ENCODE measurements around the gene HS6ST3.

Gene HS6ST3

DNA sequence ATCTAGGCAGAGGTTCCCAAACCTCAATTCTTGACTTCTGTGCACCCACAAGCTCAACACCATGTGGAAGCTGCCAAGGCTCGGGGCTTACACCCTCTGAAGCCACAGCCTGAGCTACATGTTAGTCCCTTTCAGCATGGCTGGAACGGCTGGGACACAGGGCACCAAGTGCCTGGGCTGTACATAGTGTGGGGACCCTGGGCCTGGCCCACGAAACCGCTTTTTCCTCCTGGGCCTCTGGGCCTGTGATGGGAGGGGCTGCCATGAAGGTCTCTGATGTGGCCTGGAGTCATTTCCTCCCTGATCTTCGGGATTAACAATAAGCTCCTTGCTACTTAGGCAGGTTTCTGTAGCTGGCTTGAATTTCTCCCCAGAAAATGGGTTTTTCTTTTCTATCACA is 108.1 kb downstream of the HS6ST3 start:
- DNase-seq (ENCODE audit: low read depth in 2 of 3, low spot score in 2 of 3): no peak

DNA sequence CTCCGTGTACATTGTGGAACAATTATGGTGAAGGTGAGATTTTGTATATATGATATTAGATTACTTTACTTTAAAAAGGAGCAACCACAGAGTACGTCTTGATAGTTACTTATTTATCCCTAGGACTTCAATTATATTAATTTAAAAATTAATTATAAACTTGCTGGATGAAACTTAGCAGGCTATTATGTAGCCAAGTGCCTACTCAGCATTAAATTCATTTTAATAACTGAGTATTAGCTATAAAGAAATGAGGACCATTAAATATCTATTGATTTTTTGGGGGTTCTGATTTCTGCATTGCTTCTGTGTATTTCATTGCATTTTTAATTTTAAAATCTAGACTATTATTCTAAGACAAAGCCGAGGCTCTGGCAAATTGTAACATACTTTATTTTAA is 109.4 kb downstream of the HS6ST3 start:
- DNase-seq (ENCODE audit: low read depth in 2 of 3, low spot score in 2 of 3): no peak

DNA sequence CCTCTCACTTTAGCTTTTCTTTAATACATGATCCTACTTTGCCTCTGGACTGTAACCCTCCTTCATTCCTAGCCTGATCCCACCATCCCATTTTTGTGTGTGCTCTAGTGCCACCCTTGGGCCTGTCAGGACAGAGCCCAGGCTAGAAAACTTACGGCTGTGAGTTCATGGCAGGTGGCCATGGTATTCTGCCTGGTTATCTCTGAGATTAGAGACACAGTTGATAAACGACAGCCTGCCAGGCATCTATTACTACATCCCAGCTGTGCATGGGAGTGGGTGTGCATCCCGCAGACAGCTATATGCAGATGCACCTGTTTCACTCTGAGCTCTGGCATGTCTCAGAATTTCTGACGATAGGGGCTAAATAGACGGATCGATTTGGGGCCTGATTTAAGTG is 110.9 kb downstream of the HS6ST3 start:
- no peak for DNase-seq (ENCODE audit: low read depth in 2 of 3, low spot score in 2 of 3)

DNA sequence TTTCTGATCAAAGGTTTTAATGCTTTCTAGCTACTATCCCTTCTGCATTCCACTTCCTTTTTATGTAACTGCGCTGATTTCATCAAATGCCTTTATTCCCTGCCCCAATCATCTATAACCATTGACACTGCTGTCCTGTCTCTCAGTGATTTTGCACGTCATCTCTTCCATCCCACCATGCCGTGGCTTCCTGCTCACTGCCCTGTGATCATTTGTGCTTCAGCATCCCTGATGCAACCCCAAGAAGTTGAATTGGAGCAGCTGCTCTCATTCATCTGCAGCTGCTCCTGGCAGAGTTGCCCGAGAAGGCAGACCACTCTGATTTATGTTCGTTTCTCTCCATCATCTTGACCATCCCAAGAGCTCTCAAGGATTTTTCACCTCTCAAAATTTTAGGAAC is 112.4 kb downstream of the HS6ST3 start:
- DNase-seq (ENCODE audit: low read depth in 2 of 3, low spot score in 2 of 3): no peak

DNA sequence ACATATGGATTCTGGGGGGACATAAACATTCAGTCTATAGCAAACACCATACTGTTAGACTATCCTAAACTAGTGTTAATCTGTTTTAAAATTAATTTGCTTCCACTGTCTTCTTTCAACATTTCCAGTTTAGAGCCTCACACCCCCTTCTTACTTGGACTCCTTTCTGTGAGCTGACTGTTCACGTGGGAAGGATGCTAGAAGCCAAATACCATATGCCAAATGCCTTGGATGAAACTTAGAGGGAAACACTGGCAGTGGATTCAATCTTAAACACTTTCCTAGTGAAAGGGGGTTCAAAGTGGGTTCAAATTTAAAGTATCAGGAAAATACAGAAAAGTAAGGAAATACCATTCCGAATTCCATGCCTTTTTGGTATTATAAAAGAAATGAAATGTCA is 113.6 kb downstream of the HS6ST3 start:
- no peak for DNase-seq (ENCODE audit: low read depth in 2 of 3, low spot score in 2 of 3)

DNA sequence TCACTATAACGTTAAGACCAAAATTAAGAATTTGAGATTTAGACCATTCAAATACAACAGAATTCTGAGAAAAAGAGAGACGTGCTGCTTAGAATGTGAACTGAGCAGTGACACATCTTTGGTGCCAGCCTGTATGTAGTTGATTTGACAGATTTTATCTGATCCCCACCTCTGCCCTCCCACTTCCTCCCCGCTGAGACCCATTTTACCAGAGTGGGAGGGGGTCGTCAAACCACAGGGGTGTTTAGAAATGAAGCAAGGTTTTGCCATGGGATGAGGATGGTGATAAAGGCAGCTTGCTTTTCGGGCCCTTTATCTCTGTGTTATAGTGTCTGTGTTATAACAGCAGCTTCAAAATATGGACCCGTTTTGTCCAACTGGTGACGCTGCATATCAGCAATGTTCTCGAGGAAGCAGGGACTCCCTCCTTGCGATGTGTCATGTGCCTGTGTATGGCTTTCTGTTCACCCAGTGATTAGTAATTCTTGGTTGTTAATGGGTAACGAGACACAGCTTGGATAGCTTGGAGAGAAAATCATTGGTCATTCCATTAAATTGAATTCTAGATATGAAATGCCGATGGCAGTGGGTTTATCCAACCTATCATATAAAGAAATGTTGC is 125.0 kb downstream of the HS6ST3 start:
- no peak for DNase-seq (ENCODE audit: low read depth in 2 of 3, low spot score in 2 of 3)

DNA sequence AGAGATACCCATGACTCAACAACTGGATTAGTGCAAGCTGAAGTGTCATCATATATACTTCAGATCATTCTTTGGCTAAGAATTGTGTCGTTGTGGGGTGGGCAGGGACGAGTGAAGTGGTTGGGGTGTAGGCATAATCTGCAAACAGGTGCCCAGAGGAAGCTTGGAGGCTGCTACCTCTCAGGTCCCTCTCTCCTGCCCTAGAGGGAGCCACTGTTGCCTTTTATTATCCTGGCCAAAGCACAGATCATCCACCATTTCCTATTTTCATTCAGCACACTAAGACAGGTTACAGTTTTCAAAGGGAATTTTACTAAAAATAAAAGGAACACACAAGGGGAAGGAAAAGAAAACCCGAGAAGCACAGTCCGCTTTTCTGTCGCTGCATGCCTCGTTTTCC is 126.6 kb downstream of the HS6ST3 start:
- no peak for DNase-seq (ENCODE audit: low read depth in 2 of 3, low spot score in 2 of 3)

DNA sequence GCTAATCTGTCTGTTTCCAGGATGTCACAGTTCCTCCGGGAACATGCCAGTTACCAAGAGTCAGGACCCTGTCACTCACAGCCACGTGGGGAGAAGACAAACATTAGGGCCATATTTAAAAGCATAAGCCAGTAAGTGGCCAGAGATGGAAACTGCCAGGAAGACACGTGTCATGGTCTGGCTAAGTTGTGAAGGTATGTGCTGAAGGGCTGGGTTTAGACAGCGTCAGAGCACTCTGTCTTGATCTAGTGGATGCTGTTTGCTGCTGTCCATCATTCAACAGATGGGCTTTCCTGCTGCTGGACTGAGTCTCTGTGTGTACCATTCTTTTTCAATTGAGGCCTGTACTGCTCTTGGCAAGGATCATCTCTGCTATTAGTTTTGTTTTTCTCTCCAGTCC is 128.6 kb downstream of the HS6ST3 start:
- no peak for DNase-seq (ENCODE audit: low read depth in 2 of 3, low spot score in 2 of 3)

DNA sequence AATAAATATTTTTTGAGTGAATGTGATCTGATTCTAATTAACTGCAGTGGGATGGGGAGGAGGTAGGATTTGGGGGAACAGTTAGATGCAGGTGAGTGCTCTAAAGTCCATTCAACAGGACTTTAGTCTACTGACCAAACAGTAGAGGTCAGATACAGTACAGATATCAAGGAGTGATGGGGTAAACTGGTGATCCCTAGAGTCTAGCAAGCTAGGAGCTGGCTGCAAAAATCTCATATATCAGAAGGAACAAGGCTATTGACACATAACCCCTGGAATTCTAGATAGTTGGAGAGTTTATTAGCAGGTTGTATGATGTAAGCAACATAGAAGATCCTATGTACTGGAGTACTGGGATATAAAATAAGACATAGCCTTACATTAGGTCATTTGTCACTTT is 131.6 kb downstream of the HS6ST3 start:
- no peak for DNase-seq (ENCODE audit: low read depth in 2 of 3, low spot score in 2 of 3)

DNA sequence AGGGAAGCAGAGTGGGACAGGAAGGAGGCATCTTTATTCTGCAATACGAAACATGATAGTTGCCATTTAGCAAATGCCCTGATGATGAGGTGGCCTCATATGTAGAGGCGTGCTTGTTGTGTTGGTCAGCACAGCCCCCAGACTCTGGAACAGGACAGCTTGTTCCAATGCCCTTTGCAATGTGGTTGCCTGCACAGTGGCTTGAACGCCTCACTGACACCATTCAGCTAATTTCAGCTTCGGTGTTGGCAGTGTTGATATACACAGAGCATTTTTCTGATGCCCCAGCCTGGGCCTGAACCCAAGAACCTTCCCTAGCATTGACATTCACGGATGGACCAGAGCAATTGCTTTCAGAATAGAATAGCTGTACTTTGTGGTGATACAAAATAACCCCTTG is 133.3 kb downstream of the HS6ST3 start:
- no peak for DNase-seq (ENCODE audit: low read depth in 2 of 3, low spot score in 2 of 3)

DNA sequence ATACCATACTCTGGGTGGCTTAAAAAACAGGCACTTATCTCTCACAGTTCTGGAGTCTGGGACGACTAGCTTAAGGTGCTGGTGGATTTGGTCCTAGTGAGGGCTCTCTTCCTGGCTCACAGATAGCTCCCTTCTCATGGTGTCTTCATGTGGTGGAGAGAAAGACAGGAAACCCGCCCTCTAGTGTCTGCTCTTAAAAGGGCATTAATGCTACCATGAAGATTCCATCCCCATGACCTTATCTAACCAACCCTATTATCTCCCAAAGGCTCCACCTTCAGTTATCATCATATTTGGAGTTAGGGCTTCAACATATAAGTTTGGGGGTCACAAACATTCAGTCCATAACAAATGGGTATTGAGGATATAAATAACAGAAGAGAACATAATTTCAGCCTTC is 139.4 kb downstream of the HS6ST3 start:
- no peak for DNase-seq (ENCODE audit: low read depth in 2 of 3, low spot score in 2 of 3)

DNA sequence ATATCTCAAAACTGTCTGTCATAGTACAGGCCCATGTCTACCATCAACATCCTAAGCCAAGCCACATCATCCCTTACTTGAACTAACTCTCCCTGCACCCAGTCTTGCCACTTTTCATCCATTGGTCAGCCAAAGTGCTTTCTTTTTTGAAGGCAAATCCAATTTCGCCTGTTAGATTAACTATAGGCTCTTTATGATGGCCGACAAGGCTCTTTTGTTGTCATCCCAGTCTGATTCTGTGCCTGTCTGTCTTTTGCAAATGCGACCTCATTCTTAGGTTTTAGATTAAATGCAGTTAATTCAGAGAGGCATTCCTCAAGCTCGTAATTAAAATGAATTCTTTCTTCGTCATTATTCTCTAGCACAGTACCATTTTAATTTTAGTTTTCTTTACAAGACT is 148.3 kb downstream of the HS6ST3 start:
- DNase-seq (ENCODE audit: low read depth in 2 of 3, low spot score in 2 of 3): no peak

DNA sequence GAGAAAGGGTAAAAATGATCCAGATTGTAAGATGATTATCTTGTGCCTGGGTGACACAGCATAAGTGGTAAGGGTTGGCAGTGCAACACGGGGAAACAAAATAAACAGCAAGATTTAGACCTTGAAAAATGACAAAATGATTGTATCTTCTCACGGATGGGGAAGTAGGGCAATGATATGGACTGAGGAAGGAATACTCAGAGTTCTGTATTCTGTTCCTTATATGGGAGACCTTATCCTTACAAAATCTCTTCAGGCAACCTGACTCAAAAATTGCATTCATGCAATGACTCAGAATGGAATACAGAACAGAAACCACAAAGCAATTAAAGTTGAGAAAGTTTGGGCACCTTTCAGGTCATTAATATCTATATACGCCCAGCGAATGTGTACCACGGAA is 149.0 kb downstream of the HS6ST3 start:
- DNase-seq (ENCODE audit: low read depth in 2 of 3, low spot score in 2 of 3): no peak

DNA sequence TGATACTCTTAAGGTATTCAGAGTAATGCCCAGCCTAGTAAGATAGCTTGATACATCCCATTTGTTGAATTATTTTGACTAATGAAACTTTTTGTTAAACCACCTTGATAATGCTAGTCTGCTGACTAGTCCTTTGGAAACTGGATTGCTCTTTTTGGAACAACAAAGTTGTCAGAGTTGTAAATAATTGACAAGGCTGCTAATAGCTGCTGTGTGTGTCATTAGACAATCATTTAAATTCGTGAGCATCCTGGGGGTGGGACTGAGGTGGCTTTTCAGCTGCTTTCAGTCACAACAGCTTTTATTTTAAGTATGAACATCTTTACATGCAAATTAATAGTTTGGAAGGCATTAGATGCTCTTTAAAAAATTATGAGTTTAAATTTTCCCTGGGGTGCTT is 153.5 kb downstream of the HS6ST3 start:
- no peak for DNase-seq (ENCODE audit: low read depth in 2 of 3, low spot score in 2 of 3)

DNA sequence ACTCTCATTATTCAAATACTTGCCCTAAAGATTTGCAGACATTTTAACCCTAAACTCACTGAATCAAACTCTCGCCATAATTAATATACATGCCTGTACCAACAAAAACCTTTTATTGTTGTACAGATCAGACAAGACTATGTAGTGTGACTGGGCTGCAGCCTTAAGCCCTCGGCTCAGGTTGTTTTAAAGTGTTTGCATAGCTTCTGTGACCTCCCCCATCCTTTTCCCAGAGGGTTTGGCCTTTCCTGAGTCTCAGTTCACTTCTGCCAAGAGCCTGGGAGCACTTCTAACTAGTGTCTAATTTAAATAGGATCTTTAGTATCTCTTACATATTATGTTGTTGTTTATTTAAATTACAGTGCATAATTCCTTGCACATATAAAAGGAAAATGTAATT is 158.2 kb downstream of the HS6ST3 start:
- no peak for DNase-seq (ENCODE audit: low read depth in 2 of 3, low spot score in 2 of 3)

DNA sequence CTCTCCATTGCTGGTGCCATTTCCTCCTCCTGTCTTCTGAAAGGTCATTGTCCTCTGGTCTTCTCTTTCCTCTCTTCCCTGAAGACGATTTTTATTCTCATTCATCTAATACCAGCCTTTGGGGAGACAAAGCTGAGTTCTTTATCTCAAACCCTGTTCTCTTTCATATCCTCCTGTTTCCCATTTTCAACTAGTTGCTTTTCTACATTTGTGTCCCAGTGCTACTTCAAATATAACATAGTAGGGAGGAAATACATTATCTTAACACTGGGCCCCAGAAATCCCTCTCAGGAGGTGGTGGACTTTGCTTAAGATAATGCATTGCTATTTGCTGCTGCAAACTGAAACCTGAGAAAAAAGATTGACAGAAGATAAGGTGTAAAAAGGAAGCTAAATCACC is 159.1 kb downstream of the HS6ST3 start:
- no peak for DNase-seq (ENCODE audit: low read depth in 2 of 3, low spot score in 2 of 3)

DNA sequence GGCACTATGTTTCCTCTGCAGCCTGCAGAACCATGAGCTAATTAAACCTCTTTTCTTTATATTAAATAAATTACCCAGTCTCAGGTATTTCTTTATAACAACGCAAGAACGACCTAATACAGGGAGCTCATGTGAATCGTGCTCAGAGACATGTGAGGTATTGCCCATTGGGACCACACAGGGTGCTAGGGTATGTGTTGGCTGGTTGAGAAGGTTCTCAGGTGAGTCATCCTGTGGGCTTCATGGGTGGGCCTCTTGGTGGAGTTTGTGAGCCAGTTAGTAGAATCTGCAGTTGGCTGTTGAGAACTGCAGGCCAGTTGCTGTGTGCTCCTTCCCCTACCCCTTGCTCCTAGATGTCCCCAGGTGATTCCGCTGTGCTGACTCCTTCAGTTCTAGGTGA is 163.0 kb downstream of the HS6ST3 start:
- DNase-seq (ENCODE audit: low read depth in 2 of 3, low spot score in 2 of 3): no peak

DNA sequence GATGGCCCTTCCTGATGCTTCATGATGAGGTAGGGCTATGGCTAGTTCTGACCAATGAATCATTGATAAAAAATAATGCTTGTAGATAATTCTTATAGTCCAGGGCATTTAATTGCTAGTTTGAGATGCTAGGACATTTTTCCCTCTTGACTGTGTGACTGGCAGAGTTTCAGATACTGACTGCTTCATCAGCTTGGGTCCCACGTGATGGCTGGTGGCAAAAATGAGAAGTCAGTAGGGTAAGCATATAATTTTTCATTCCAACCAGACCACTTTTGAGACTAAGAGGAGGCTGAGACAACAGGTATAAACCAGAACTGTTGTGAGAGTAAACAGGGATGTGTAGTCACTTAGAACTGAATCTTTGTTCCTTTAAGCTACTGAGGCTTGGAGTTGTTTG is 183.3 kb downstream of the HS6ST3 start:
- no peak for DNase-seq (ENCODE audit: low read depth in 2 of 3, low spot score in 2 of 3)

DNA sequence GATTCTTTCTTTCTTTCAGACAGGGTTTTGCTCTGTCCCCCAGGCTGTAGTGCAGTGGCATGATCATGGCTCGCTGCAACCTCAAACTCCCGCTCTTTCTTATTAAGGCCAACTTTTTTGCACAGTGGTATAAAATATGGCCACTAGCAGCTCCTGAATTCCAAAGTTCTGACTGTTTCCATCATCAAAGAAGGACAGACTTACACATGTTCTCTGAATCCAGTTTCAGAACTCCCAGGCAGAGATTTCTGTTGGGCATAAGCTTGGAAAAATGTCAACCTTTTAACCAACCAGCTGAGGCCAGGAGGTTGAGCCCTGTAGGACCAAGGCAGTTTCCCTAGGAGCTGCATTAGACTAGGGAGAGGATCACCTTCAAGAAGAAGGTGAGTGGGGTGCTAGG is 184.1 kb downstream of the HS6ST3 start:
- no peak for DNase-seq (ENCODE audit: low read depth in 2 of 3, low spot score in 2 of 3)

DNA sequence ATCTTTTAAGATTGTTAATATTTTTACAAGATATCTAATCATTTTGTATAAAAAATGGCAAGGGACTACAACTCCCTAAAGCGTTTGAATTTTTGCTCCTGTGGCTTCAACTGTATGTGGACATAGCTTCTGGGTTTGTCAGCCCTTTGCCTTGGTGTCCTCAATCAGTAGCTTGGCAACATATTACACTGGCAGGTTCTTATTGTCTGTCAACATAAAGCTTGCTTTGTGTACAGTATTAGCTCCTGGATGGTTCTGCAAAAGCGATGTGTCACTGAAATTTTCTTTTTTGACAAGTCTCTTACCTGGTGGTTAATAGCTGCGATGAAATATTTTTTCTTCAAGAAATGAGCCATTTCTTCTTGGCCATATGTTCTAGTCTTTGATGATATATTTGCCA is 190.0 kb downstream of the HS6ST3 start:
- DNase-seq (ENCODE audit: low read depth in 2 of 3, low spot score in 2 of 3): no peak

DNA sequence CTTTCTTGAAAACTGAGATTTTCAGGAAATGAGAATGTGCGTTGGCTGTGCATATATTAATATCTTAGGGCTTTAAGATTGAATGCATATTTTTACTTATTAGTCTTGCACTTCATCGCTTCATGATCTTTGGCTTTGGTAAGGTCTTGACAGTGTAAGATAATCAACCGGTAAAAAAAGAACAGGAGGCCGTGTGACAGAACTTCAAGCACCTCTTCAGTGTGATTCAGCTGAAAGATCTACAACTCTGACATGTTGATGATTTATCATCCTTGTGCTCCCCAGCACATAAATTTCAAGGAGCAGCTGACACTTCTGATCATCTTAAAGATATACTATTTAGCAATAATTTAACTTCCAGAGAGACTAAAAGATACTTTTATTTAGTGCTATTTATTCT is 195.1 kb downstream of the HS6ST3 start:
- DNase-seq (ENCODE audit: low read depth in 2 of 3, low spot score in 2 of 3): no peak

DNA sequence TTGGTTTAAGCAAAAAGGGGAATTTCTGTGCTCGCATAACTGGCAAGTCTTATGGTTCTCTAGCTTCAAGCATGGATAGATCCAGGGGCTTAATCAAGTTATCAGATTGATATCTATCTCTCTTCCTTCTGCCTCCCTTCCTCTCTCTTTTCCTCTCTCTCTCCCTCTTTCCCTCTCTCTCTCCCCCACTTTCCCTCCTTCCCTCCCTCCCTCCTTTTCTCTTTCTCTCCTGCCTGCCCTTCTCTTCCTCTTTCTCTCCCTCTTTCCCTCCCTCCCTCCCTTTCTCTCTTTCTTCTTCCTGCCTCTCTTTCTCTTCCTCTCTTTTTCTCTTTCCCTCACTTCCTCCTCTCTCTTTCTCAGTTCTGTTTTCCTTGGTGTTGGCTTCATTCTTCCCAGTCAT is 195.8 kb downstream of the HS6ST3 start:
- no peak for DNase-seq (ENCODE audit: low read depth in 2 of 3, low spot score in 2 of 3)

DNA sequence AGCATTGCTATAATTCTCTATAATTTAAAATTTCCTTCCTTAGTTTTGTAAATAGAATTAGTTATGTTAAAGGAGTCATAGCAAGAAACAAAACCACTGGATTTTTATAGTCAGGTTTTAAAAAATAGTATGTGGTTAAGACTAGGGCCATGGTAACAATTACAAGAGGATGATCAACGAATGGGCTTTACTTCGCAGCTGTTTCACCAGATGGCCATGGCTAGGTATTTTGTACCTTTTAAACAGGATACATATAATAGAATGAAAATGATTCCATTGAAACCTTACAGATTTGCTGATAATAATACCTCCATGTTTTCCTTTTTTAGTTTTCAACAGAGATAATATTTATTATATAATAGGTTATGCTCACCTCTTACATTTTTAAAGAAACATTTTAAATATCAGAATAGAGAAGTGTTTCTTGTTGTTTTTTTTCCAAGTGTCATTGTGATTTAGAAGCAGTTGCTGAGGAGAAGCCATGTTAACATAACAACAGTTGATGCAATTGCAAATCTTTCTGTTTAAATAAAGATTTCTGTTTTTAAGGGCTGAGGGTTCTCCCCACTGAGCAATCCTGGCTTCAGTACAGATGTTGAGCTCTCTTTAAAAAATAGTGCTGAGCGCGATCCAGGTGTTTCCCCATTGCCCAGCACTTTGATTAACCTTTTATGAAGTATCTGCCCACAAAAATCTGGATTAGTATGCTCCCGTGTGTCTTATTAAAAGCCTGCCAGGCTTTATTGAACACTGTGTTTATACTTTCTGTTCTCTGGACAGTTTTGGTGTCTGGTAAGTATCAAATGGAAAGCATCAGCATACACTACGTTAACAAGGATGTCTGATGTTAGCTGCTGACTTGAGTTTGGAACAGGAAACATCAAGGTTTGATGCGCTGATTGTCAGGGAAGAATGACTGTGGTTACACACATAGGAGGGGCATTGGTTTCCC is 205.3 kb downstream of the HS6ST3 start:
- DNase-seq (ENCODE audit: low read depth in 2 of 3, low spot score in 2 of 3): no peak

Measured in activated CD8-positive, alpha-beta memory T cell treated with anti-CD3 and anti-CD28 coated beads for 48 hours (primary cell).